IMR-90 (cell line): ENCODE data around the gene AKAP13. TPM values are rescaled to one million over a fixed set of nuclear protein-coding genes. Genes with fewer than 3 reads are reported as not detected.

Experiments
- ATAC-seq: fragments of 200-7000 bp; cut with Tn5 transposase; 2 replicates; pipeline ENCODE4 v1.9.1; 2020; ENCODE audit warnings: low read depth, mild to moderate bottlenecking, moderate library complexity
- BruUV-seq: library from RNA; stranded (reverse); fragments of 400-500 nt; replicated peaks from 2 replicates; lab custom pipeline; 2021; lab: Mats Ljungman, UMichigan
- CTCF ChIA-PET: fragments of 300-600 bp; formaldehyde crosslinking; extraction: SDS; loops from one replicate; lab custom pipeline; 2021; ENCODE audit warnings: antibody characterized with exemption; lab: Yijun Ruan, JAX
- POLR2A ChIA-PET: fragments of 300-600 bp; sonication (Branson Sonifier 250); formaldehyde crosslinking; loops from one replicate; lab custom pipeline; 2022; ENCODE audit warnings: antibody characterized with exemption; ENCODE audit not compliant: unreplicated experiment; lab: Charles Lee
- DNase-seq: peaks from one replicate; pipeline ENCODE4 v3.0.0; 2013
- H2AFZ ChIP-seq: replicated peaks from 2 replicates; pipeline ENCODE3; 2013; ENCODE audit warnings: low read length, mild to moderate bottlenecking; ENCODE audit not compliant: poor library complexity
- H2AK5ac ChIP-seq: 2 replicates; pipeline ENCODE4 v1.6.1; 2013; ENCODE audit warnings: low read depth, low read length, inconsistent platforms
- H2AK9ac ChIP-seq: replicated peaks from 2 replicates; pipeline ENCODE3; 2013; ENCODE audit warnings: mild to moderate bottlenecking, low read depth, low read length, moderate library complexity; ENCODE audit not compliant: poor library complexity
- H2BK120ac ChIP-seq: 2 replicates; pipeline ENCODE4 v1.6.1; 2013; ENCODE audit warnings: low read depth, low read length, inconsistent platforms
- H2BK15ac ChIP-seq: 3 replicates; pipeline ENCODE4 v1.6.1; 2013; ENCODE audit warnings: low read depth, low read length, inconsistent platforms
- H2BK20ac ChIP-seq: 2 replicates; pipeline ENCODE4 v1.6.1; 2013; ENCODE audit warnings: low read depth, mild to moderate bottlenecking, inconsistent platforms, low read length, moderate library complexity
- H2BK5ac ChIP-seq: 2 replicates; pipeline ENCODE4 v1.6.1; 2013; ENCODE audit warnings: mild to moderate bottlenecking, low read depth, low read length, inconsistent platforms; ENCODE audit not compliant: poor library complexity, severe bottlenecking
- H3K14ac ChIP-seq: replicated peaks from 2 replicates; pipeline ENCODE4 v1.6.1; 2013; ENCODE audit warnings: low read depth, low read length, inconsistent platforms
- H3K18ac ChIP-seq: 2 replicates; pipeline ENCODE4 v1.6.1; 2013; ENCODE audit warnings: low read depth, low read length, control low read depth
- H3K23ac ChIP-seq: 2 replicates; pipeline ENCODE4 v1.6.1; 2013; ENCODE audit warnings: low read depth, low read length, inconsistent platforms
- H3K27ac ChIP-seq: 2 replicates; pipeline ENCODE4 v1.5.1; 2013; ENCODE audit warnings: mild to moderate bottlenecking, control low read depth, low read length; ENCODE audit not compliant: insufficient read depth
- H3K27me3 ChIP-seq: 2 replicates; pipeline ENCODE4 v1.6.1; 2013; ENCODE audit warnings: low read length; ENCODE audit not compliant: control insufficient read depth, insufficient read depth
- H3K36me3 ChIP-seq: 2 replicates; pipeline ENCODE4 v1.6.1; 2013; ENCODE audit warnings: low read length, mixed read lengths; ENCODE audit not compliant: control insufficient read depth, insufficient read depth
- H3K4ac ChIP-seq: 2 replicates; pipeline ENCODE4 v1.6.1; 2013; ENCODE audit warnings: low read depth, low read length, inconsistent platforms
- H3K4me1 ChIP-seq: 2 replicates; pipeline ENCODE4 v1.6.1; 2013; ENCODE audit warnings: low read length, mixed read lengths; ENCODE audit not compliant: control insufficient read depth, insufficient read depth
- H3K4me2 ChIP-seq: 2 replicates; pipeline ENCODE4 v1.6.1; 2013; ENCODE audit warnings: low read depth, mild to moderate bottlenecking, control low read depth, low read length, moderate library complexity
- H3K4me3 ChIP-seq: 2 replicates; pipeline ENCODE4 v1.5.1; 2013; ENCODE audit warnings: low read depth, mild to moderate bottlenecking, control low read depth, low read length, moderate library complexity; ENCODE audit not compliant: insufficient read depth
- H3K56ac ChIP-seq: 2 replicates; pipeline ENCODE4 v1.6.1; 2013; ENCODE audit warnings: low read length, inconsistent platforms; ENCODE audit not compliant: insufficient read depth; ENCODE audit errors: extremely low read depth
- H3K79me1 ChIP-seq, 2 experiments: 2 replicates each; pipeline ENCODE4 v1.6.1; 2013; ENCODE audit warnings: low read length in 2 of 2, inconsistent platforms in 1 of 2, low read depth in 1 of 2
- H3K9ac ChIP-seq: 2 replicates; pipeline ENCODE4 v1.6.1; 2013; ENCODE audit warnings: low read depth, low read length, control low read depth
- H3K9me1 ChIP-seq: 2 replicates; pipeline ENCODE4 v1.6.1; 2013; ENCODE audit warnings: low read length, inconsistent platforms; ENCODE audit not compliant: insufficient read depth
- H3K9me3 ChIP-seq: 2 replicates; pipeline ENCODE4 v1.6.1; 2013; ENCODE audit warnings: low read length; ENCODE audit not compliant: control insufficient read depth, insufficient read depth
- H4K20me1 ChIP-seq: 2 replicates; pipeline ENCODE4 v1.6.1; 2013; ENCODE audit warnings: low read length, inconsistent platforms; ENCODE audit not compliant: insufficient read depth
- H4K5ac ChIP-seq: 2 replicates; pipeline ENCODE4 v1.6.1; 2013; ENCODE audit warnings: mild to moderate bottlenecking, low read depth, low read length, control low read depth
- H4K8ac ChIP-seq, 2 experiments: 2 replicates each; pipeline ENCODE4 v1.6.1; 2013; ENCODE audit warnings: low read depth in 2 of 2, low read length in 2 of 2, control low read depth in 1 of 2, inconsistent platforms in 1 of 2
- H4K91ac ChIP-seq: 2 replicates; pipeline ENCODE4 v1.6.1; 2013; ENCODE audit warnings: low read depth, low read length, inconsistent platforms; ENCODE audit not compliant: insufficient read depth
- CEBPB ChIP-seq: IDR thresholded peaks from 2 replicates; pipeline ENCODE4 v1.6.1; 2012; ENCODE audit warnings: low read depth, low read length, improper control_type of control experiment
- CTCF ChIP-seq: conservative IDR thresholded peaks from 2 replicates; pipeline ENCODE4 v1.5.1; 2012; ENCODE audit warnings: mild to moderate bottlenecking, low read depth, low read length, improper control_type of control experiment
- FOS ChIP-seq: fragments of 150-350 bp; IDR thresholded peaks from 2 replicates; pipeline ENCODE4 v1.6.1; 2016; ENCODE audit warnings: low read depth, low read length
- MAFK ChIP-seq: IDR thresholded peaks from 2 replicates; pipeline ENCODE4 v1.6.1; 2012; ENCODE audit warnings: low read depth, low read length, improper control_type of control experiment
- MAZ ChIP-seq: IDR thresholded peaks from 2 replicates; pipeline ENCODE4 v1.6.1; 2012; ENCODE audit warnings: low read depth, mild to moderate bottlenecking, low read length, improper control_type of control experiment, moderate library complexity, borderline replicate concordance
- POLR2A ChIP-seq: IDR thresholded peaks from 2 replicates; pipeline ENCODE4 v1.6.1; 2012; ENCODE audit warnings: mild to moderate bottlenecking, low read depth, low read length
- RCOR1 ChIP-seq: IDR thresholded peaks from 2 replicates; pipeline ENCODE4 v1.6.1; 2012; ENCODE audit warnings: mild to moderate bottlenecking, low read length, improper control_type of control experiment; ENCODE audit not compliant: insufficient replicate concordance
- SMC3 ChIP-seq: fragments of 150-350 bp; IDR thresholded peaks from 2 replicates; pipeline ENCODE4 v1.6.1; 2016; ENCODE audit warnings: low read depth, mild to moderate bottlenecking, antibody characterized with exemption, low read length, moderate library complexity
- WGBS, 2 experiments: methylation state at CpG; one replicate each; pipeline versions ENCODE4 v1.1.5 to v1.1.7; 2013; ENCODE audit warnings: missing lambda C conversion rate in 2 of 2; ENCODE audit not compliant: insufficient read length in 1 of 2; ENCODE audit errors: extremely low coverage in 2 of 2; 5-methylcytosine and 5-hydroxymethylcytosine counted together
- dilution Hi-C: fragments of 300-500 bp; cut with HindIII; formaldehyde crosslinking; loops from one replicate; pipeline ENCODE4 v1.14.3; 2018; ENCODE audit warnings: low sequenced_read_pairs; ENCODE audit not compliant: unreplicated experiment
- in situ Hi-C: fragments of 300-500 bp; cut with MboI; formaldehyde crosslinking; loops from 3 replicates; pipeline ENCODE4 v1.14.3; 2019; ENCODE audit warnings: low sequenced_read_pairs, inconsistent platforms, mixed read lengths
- intact Hi-C: fragments of 100-400 bp; cut with micrococcal nuclease; formaldehyde crosslinking; loops from 2 replicates; pipeline ENCODE4 v1.10.0; 2022
- polyA plus RNA-seq, 3 experiments: library from polyadenylated mRNA; depleted of rRNA; stranded (reverse); fragments of >200 nt; gene quantifications; 2 replicates each; pipeline ENCODE4 v1.2.3, GENCODE V29; 2012; ENCODE audit warnings: low replicate concordance in 1 of 3
- total RNA-seq: library from RNA; depleted of rRNA; stranded (reverse); fragments of >200 nt; gene quantifications from 2 replicates; pipeline ENCODE4 v1.2.3, GENCODE V29; 2012

AKAP13 gene
- total and polyA plus RNA-seq, 2 of the 4 experiments (the other 2 are of a cell fraction): 10.4 to 46.4 TPM

GRCh38 chr15:85671156-85671555 lies 290.8 kb downstream of the AKAP13 start:
- Histone ChIP-seq H2AK5ac (0 out of 2 replicates have a peak overlapping the region, but pooled peaks have one; percentile 21), H2BK15ac (no peak overlapping the region), H3K9me1 (peaks cover 5% of the 10 kb centered on the region), H3K23ac (no peak overlapping the region), H2BK20ac (no peak overlapping the region), H3K4ac (no peak overlapping the region), H3K56ac (no peak overlapping the region), H3K79me1 (peaks cover 5 to 39% of the 10 kb centered on the region in 2 experiments; a peak in 3 of 4 replicates), H3K4me1 (peaks cover 2% of the 10 kb centered on the region; the same call in 1 of the 2 replicates), H3K4me2 (no peak overlapping the region), H3K27ac (no peak overlapping the region), H2AK9ac (no peak overlapping the region), H3K14ac (0 out of 2 replicates have a peak overlapping the region, but pooled peaks have one; percentile 30), H3K27me3 (no peaks in the 10 kb centered on the region), H3K9ac (no peak overlapping the region), H3K9me3 (no peaks in the 10 kb centered on the region), H3K36me3 (peaks cover 7% of the 10 kb centered on the region), H2AFZ (no peak overlapping the region), H2BK5ac (no peak overlapping the region), H4K20me1 (no peaks in the 10 kb centered on the region; the same call in 1 of the 2 replicates), H4K5ac (no peak overlapping the region), H2BK120ac (no peak overlapping the region), H4K91ac (no peak overlapping the region; the same call in 1 of the 2 replicates), H3K18ac (no peak overlapping the region), H3K4me3 (no peak overlapping the region), H4K8ac (no peak overlapping the region)
- DNase-seq (no peak), ATAC-seq (no peak)
- ChIA-PET CTCF (interaction anchor here (0.7 kb wide), 1 partner anchor 280 kb away, joined by 6 read pairs; no protein-coding TSS in a partner anchor), POLR2A (no interaction called here)
- BruUV-seq: no TSS peak
- in situ Hi-C loops (no loop called here), intact Hi-C loops (no loop called here), dilution Hi-C loops (no loop called here)
- no peak for TF ChIP-seq MAZ
- TF ChIP-seq FOS: no peak
- no peak for TF ChIP-seq RCOR1
- no peak for TF ChIP-seq MAFK
- TF ChIP-seq SMC3: no peak
- TF ChIP-seq CEBPB: no peak
- TF ChIP-seq CTCF: no peak
- no peak for TF ChIP-seq POLR2A
- WGBS, 2 experiments: no CpG with 5 or more reads among the region's 1 CpG
